ENCODE results near the gene OR2B2.

OR2B2 gene

GRCh38 chr6:27867945-27868300 lies 44.3 kb downstream of the OR2B2 start:
- no peak for DNase-seq (ENCODE audit: low read depth in 3 of 3, low spot score in 1 of 3)

DNA sequence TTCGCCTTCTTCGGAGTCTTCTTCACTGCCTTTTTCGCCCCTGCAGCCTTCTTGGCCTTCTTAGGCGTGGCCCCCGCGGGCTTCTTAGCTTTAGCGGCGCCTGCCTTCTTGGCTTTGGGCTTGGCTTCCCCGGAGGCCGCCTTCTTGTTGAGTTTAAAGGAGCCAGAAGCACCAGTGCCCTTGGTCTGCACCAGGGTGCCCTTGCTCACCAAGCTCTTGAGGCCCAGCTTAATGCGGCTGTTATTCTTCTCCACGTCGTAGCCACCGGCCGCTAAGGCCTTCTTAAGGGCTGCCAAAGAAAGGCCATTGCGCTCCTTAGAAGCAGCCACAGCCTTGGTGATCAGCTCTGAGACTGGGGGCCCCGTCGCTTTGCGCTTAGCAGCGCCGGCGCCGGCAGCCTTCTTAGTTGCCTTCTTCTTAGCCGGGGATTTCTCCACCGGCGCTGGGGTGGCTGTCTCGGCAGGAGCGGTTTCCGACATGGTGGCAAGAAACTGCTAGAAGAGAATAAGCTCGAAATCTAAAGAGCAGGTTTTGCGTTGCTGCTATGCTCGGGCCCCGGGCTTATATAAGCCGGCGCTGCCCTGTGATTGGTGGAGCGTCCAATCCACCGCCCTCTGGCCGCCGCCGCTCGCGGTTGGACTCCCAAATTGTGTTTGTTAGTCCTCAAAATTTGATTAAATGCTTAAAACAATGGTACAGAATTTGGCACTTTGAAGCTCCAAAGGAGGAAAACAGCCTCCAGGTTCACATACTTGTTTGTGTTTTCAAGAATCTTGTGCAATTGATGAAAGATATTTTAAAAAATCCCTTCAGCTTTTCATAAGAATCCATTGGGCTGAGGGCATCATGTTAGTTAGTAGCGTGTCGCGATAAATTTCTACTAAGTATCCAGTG lies 44.9 kb downstream of the OR2B2 start:
- peak in 1 of 3 donors; percentile 24 for DNase-seq (ENCODE audit: low read depth in 3 of 3, low spot score in 1 of 3)

DNA sequence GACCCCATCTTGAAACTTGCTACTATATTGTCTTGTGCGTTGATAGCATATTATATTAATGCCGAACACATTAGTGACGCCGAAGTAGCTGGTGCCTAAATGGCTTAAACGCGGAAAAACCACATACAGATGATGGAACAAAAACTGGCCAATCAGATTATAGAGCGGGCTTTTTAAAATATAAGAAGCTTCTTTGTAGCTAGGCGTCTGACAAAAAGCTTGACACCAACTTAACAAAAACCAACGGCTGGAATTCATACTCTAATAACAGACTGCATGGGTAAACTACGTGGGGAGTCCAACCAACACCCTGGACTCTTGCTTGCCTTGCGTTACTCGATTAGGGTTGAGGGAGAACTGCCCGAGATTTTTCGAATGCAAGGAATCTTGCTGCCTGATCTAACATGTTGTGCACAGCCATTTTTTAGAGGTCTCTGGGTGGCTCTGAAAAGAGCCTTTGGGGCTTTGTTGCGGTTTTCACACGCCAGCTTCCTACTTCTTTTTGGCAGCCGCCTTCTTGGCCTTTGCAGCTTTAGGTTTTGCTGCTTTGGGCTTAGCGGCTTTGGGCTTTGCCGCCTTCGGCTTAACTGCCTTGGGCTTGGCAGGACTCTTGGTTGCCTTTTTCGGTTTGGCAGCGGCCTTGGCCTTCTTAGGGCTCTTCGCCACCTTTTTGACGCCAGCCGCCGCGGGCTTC lies 45.7 kb downstream of the OR2B2 start:
- DNase-seq (ENCODE audit: low read depth in 3 of 3, low spot score in 1 of 3), result no peak

DNA sequence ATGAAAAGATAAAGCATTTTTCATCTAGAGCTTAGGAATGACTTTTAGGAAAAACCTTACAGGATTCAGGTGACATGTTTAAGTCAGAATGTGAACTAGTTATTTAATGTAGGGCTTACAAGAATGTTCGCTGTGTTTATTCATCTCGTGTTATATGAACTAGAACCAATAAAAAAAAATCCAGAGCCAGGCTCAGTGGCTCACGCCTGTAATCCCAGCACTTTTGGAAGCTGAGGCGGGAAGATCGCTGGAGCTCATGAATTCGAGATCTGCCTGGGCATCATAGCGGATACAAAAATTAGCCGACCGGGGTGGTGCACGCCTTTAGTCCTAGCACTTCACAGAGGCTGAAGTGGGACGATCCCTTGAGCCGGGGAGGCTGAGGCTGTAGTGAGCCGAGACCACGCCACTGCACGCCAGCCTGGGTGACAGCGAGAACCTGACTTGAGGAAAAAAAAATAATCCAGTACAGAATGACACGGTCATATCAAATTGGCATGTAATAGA lies 46.3 kb downstream of the OR2B2 start:
- DNase-seq (ENCODE audit: low read depth in 3 of 3, low spot score in 1 of 3), result no peak

DNA sequence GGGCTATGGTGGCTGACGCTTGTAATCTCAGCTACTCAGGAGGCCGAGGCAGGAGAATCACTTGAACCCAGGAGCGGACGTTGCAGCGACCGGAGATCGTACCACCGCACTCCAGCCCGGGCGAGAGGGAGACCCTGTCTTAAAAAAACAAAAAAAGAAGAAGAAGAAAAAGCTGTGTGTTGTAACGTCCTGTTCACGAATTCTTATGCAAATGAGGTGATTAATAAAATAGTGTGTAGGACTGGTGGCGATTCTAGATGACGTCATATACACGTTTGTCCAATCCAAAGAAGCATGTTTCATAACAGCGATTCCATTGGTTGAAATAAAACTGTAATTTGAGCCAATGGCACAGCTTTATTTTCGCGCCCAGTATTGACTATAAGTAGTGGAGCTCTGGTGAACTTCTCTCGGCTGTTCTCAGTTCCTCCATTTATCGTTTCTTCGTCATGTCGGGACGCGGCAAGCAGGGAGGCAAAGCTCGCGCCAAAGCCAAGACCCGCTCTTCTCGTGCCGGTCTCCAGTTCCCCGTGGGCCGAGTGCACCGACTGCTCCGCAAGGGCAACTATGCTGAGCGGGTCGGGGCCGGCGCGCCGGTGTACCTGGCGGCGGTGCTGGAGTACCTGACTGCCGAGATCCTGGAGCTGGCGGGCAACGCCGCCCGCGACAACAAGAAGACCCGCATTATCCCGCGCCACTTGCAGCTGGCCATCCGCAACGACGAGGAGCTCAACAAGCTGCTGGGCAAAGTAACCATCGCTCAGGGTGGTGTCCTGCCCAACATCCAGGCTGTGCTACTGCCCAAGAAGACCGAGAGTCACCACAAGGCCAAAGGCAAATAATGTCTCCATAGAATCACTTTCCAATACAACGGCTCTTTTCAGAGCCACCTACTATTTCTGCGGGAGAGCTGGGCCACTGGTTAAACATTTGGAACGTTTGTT lies 47.0 kb downstream of the OR2B2 start:
- peak in 1 of 3 donors; percentile 35 for DNase-seq (ENCODE audit: low read depth in 3 of 3, low spot score in 1 of 3)

- DNase-seq (ENCODE audit: low read depth in 3 of 3, low spot score in 1 of 3), result no peak
Observed at GRCh38 chr6:27863962-27864905, 48.0 kb downstream of the OR2B2 start.

DNA sequence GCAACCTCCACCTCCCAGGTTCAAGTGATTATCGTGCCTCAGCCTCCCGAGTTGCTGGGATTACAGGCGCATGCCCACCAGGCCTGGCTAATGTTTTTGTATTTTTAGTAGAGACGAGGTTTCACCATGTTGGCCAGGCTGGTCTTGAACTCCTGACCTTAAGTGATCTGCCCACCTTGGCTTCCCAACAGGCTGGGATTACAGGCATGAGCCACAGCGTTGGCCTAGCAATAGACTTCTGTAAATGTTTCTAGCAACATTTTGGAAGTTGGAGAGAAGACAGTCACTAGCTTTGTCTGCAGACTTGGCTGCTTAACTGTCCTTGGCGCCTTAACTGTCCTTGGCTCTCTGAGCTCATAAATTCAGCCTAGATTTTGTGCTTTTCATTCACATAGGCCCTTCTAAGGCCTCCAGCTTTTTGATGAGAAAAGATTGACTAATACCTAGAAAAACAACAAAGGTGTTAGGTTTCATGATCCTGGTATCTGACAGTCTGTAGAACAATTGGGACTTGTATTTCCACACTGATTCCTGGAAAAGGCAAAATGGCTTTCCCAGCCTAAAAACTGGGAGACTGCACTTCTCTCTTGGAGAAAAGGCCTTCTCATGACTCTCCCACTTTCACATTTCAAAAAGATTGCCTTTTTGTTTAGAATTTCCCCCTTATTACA lies 49.7 kb downstream of the OR2B2 start:
- DNase-seq (ENCODE audit: low read depth in 3 of 3, low spot score in 1 of 3), result no peak

- DNase-seq (ENCODE audit: low read depth in 3 of 3, low spot score in 1 of 3), result no peak
Observed at GRCh38 chr6:27861861-27862260, 50.3 kb downstream of the OR2B2 start.

- DNase-seq (ENCODE audit: low read depth in 3 of 3, low spot score in 1 of 3), result no peak
Observed at GRCh38 chr6:27861276-27861840, 50.8 kb downstream of the OR2B2 start.
